ENCODE measurements around the gene BABAM2.

DNA sequence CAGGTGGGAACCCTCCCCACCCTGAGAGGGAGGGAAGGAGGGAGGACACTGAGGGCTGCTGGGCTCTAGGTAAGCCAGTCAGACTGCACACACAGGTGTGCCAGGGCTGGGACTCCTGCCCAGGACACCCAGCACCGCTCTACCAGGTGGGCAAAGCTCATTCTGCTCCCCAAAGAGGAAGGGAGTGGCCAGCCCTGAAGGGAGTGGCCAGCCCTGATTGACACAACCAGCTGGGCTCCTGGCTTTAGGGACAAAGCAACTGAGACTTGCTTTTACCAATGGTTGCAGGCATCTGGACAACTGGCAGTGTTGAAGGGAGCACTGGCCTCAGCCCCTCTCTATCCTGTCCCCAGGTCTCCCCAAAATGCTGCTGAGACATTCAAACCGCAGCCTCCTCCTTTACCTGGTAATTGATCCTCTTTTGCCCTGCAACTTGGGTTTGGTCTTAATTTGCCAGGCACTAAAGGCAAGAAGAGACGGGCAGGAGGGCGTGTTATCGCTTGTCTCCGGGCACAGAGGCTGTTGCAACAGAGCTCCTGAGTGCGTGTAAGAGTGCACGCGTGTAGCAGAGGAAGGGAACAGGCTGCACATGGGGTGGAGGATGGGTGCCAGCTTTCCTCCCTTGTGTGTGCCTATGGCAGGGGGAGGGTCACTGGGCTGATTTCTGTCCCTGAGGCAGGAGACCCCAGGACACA lies 487.6 kb downstream of the BABAM2 start:
- TF ChIP-seq, protein P1, sequence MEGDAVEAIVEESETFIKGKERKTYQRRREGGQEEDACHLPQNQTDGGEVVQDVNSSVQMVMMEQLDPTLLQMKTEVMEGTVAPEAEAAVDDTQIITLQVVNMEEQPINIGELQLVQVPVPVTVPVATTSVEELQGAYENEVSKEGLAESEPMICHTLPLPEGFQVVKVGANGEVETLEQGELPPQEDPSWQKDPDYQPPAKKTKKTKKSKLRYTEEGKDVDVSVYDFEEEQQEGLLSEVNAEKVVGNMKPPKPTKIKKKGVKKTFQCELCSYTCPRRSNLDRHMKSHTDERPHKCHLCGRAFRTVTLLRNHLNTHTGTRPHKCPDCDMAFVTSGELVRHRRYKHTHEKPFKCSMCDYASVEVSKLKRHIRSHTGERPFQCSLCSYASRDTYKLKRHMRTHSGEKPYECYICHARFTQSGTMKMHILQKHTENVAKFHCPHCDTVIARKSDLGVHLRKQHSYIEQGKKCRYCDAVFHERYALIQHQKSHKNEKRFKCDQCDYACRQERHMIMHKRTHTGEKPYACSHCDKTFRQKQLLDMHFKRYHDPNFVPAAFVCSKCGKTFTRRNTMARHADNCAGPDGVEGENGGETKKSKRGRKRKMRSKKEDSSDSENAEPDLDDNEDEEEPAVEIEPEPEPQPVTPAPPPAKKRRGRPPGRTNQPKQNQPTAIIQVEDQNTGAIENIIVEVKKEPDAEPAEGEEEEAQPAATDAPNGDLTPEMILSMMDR (IDR thresholded peaks at IDR 0.05) = no peak
- no peak for TF ChIP-seq POLR2A (IDR thresholded peaks at IDR 0.05)
